Bronchial epithelial cell (primary cell): ENCODE measurements around the gene CRNN. TPM values are rescaled to one million over a fixed set of nuclear protein-coding genes. Genes with fewer than 3 reads are reported as not detected.
A peak's percentile ranks its signal among the peaks of the same experiment; 100 is the strongest.

Experiments
- DNase-seq: peaks from one replicate; pipeline ENCODE4 v3.0.0-alpha.2; 2010; ENCODE audit warnings: low read depth
- FAIRE-seq: peaks from 2 replicates; lab custom pipeline; 2011; peaks lifted over from hg19 to GRCh38; lab: Jason Lieb, UNC
- H3K27me3 ChIP-seq: 2 replicates; pipeline ENCODE4 v1.5.1; 2011; ENCODE audit warnings: low read length; ENCODE audit not compliant: control insufficient read depth, insufficient read depth
- H3K36me3 ChIP-seq: 2 replicates; pipeline ENCODE4 v1.5.1; 2011; ENCODE audit warnings: low read length; ENCODE audit not compliant: control insufficient read depth, insufficient read depth
- H3K4me3 ChIP-seq: 2 replicates; pipeline ENCODE4 v1.5.1; 2011; ENCODE audit warnings: mild to moderate bottlenecking, low read depth, low read length, control low read depth
- total RNA-seq: library from RNA; depleted of rRNA; stranded (reverse); fragments of >200 nt; gene quantifications from 2 replicates; pipeline ENCODE4 v1.2.1, GENCODE V29; 2014
- TF ChIP-seq, protein P1 (sequence below): IDR thresholded peaks from 2 replicates; pipeline ENCODE4 v1.5.1; 2011; ENCODE audit warnings: mild to moderate bottlenecking, moderate library complexity, low read length, control low read depth, inconsistent platforms; ENCODE audit not compliant: insufficient read depth, severe bottlenecking

CRNN gene
- total RNA-seq, 1 donor from 2014 or later = 6.6 TPM

DNA sequence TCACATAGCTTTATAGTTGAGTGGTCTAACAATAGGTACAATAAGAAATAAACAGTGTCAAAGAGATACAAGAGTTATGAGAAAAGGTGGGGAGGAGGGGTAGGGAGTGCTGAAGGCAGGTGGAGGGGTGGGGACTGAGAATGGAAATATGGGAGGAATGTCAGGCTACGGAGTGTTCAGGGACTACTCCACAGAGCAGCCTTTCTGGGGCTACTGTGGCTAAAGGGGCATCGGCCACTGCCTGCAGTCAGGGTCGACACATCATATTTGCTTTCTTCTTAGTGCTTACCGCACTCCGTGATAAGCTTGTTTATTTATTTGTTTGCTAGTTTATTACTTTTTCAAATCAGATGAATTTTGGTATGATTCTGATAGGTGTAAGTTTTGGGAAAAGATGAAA, 34.4 kb upstream of the CRNN start:
- H3K36me3 ChIP-seq = no peaks in the 10 kb centered on the region
- no peak overlapping the region for H3K4me3 ChIP-seq
- TF ChIP-seq, protein P1, sequence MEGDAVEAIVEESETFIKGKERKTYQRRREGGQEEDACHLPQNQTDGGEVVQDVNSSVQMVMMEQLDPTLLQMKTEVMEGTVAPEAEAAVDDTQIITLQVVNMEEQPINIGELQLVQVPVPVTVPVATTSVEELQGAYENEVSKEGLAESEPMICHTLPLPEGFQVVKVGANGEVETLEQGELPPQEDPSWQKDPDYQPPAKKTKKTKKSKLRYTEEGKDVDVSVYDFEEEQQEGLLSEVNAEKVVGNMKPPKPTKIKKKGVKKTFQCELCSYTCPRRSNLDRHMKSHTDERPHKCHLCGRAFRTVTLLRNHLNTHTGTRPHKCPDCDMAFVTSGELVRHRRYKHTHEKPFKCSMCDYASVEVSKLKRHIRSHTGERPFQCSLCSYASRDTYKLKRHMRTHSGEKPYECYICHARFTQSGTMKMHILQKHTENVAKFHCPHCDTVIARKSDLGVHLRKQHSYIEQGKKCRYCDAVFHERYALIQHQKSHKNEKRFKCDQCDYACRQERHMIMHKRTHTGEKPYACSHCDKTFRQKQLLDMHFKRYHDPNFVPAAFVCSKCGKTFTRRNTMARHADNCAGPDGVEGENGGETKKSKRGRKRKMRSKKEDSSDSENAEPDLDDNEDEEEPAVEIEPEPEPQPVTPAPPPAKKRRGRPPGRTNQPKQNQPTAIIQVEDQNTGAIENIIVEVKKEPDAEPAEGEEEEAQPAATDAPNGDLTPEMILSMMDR = no peak
- DNase-seq (no peak), FAIRE-seq (no peak)
- H3K27me3 ChIP-seq = no peaks in the 10 kb centered on the region

DNA sequence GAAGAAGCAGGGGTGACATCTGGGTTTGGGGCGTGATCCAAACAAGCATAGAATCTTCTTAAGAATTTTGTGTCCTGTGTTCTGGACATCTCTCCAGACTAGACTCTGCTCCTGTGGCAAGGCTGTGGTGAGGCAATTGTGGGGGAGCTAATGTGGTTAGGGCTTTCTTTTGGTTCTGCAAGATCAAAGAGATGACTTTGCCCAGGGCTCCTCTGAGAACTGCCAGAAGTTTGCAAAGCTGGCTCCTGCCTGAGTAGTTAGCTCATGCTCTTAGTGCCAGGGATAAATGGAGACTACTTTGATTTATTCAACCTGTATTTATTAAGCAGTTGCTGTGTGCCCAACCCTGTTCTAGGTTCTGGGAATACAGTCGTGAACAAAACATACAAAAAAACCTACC, 34.0 kb upstream of the CRNN start:
- no peak for DNase-seq
- H3K36me3 ChIP-seq = no peaks in the 10 kb centered on the region
- no peak for FAIRE-seq
- TF ChIP-seq, protein P1 = no peak
- no peaks in the 10 kb centered on the region for H3K27me3 ChIP-seq
- no peak overlapping the region for H3K4me3 ChIP-seq

GRCh38 chr1:152447484-152447883, 33.4 kb upstream of the CRNN start:
- H3K27me3 ChIP-seq = no peaks in the 10 kb centered on the region
- no peaks in the 10 kb centered on the region for H3K36me3 ChIP-seq
- H3K4me3 ChIP-seq = no peak overlapping the region
- FAIRE-seq (no peak), DNase-seq (no peak)
- TF ChIP-seq, protein P1 = no peak

DNA sequence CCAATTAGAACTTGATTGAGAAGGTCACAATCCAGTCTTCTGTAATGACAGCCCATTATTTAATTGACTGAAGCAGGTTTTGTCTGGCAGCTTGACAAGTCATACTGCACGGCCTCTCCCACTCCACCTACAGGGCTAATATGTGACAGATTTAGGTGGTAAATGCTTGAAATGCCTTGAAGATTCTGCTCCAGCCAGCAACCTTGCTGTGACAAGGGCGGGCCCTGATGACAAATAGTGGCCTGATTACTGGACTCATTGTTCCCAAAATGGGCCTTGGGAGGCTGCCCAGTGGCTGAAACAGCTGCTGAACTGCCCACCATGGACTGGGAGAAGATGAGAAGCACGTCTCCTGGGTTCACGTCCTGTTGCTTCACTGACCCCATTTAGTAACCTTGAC, 30.0 kb upstream of the CRNN start:
- no peaks in the 10 kb centered on the region for H3K36me3 ChIP-seq
- DNase-seq (no peak), FAIRE-seq (no peak)
- no peaks in the 10 kb centered on the region for H3K27me3 ChIP-seq
- no peak overlapping the region for H3K4me3 ChIP-seq
- TF ChIP-seq, protein P1 = no peak

GRCh38 chr1:152442765-152443164, 28.7 kb upstream of the CRNN start:
- DNase-seq (peak; percentile 92), FAIRE-seq (peak; percentile 47)

DNA sequence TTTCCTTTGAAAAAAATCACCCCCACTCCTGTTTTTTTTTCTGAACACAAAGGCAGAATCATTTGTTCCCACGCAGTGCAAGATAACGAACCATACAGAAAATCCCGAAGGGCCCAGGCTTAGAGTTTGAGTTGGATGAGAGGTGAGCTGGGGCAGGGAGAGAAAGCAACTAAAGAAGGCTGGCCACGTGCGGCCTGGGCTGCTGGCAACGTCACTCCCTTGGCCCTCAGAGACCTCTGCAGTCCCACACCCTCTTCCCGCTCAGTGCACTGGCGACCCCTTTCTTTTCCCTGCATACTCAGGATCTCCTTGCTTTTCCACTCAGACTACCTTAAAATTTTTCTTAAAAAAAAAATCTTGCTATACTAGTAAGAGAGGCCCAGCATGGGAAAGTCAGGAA, 28.2 kb upstream of the CRNN start:
- Histone ChIP-seq H3K4me3 (no peak overlapping the region), H3K27me3 (no peaks in the 10 kb centered on the region), H3K36me3 (no peaks in the 10 kb centered on the region)
- TF ChIP-seq, protein P1 = no peak
- DNase-seq = no peak
- no peak for FAIRE-seq

More at GRCh38 chr1:152442765-152443164, 28.7 kb upstream of the CRNN start:
- Histone ChIP-seq H3K36me3 (no peaks in the 10 kb centered on the region), H3K4me3 (no peak overlapping the region), H3K27me3 (no peaks in the 10 kb centered on the region)
- TF ChIP-seq, protein P1 = no peak
